ENCODE measurements around the gene DENND1A.

GRCh38 chr9:123749580-123750202 is 180.2 kb downstream of the DENND1A start:
- TF ChIP-seq, protein P1, sequence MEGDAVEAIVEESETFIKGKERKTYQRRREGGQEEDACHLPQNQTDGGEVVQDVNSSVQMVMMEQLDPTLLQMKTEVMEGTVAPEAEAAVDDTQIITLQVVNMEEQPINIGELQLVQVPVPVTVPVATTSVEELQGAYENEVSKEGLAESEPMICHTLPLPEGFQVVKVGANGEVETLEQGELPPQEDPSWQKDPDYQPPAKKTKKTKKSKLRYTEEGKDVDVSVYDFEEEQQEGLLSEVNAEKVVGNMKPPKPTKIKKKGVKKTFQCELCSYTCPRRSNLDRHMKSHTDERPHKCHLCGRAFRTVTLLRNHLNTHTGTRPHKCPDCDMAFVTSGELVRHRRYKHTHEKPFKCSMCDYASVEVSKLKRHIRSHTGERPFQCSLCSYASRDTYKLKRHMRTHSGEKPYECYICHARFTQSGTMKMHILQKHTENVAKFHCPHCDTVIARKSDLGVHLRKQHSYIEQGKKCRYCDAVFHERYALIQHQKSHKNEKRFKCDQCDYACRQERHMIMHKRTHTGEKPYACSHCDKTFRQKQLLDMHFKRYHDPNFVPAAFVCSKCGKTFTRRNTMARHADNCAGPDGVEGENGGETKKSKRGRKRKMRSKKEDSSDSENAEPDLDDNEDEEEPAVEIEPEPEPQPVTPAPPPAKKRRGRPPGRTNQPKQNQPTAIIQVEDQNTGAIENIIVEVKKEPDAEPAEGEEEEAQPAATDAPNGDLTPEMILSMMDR (IDR thresholded peaks at IDR 0.05) = no peak
- no peak for TF ChIP-seq POLR2A (IDR thresholded peaks at IDR 0.05)
